AG10803 (cell line): ENCODE measurements around the gene COL16A1.

Experiments
- DNase-seq: peaks from one replicate; pipeline ENCODE4 v3.0.0; 2010; ENCODE audit warnings: low read depth
- H3K4me3 ChIP-seq: 2 replicates; pipeline ENCODE4 v1.5.1; 2011; ENCODE audit warnings: mild to moderate bottlenecking, low read length, control low read depth
- TF ChIP-seq, protein P1 (sequence below): conservative IDR thresholded peaks from 2 replicates; pipeline ENCODE4 v1.5.1; 2011; ENCODE audit warnings: mild to moderate bottlenecking, low read length, control low read depth, inconsistent platforms

Gene COL16A1

DNA sequence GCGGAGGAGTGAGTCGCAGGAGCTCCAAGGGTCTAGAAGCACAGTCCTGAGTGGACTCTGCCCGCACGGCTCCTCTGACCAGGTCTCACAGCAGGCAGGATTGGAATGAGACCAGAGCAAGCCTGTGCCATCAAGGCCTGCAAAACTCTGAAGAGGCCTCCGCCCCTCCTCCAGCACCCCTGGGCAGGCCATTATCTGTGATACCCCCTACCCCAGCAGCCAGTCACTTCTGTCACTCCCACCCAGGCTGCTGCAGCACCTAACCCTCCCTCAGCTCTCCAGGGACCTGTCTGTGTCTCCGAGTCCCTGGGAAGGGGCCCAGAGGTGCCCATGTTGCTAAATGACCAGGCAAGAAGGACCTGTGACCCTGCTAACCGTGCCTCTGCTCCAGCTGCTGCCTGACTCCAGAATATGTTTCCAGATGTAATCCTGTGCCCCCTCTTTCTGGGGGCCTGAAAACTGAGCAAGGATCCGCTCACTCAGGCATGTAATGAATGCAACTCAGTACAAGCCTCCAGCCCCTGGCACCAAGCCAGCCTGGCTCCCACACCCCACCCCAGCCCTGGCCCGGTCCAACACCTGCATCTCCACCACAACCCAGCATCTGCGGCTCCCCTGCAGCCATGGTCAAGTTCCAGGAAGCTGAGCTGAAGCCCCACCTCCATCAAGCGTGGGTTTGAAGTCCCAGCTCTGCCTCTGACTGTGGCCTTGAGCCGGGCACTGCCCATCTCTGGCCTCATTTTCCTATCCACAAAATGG is 22.1 kb upstream of the COL16A1 start:
- no peak for DNase-seq
- TF ChIP-seq, protein P1, sequence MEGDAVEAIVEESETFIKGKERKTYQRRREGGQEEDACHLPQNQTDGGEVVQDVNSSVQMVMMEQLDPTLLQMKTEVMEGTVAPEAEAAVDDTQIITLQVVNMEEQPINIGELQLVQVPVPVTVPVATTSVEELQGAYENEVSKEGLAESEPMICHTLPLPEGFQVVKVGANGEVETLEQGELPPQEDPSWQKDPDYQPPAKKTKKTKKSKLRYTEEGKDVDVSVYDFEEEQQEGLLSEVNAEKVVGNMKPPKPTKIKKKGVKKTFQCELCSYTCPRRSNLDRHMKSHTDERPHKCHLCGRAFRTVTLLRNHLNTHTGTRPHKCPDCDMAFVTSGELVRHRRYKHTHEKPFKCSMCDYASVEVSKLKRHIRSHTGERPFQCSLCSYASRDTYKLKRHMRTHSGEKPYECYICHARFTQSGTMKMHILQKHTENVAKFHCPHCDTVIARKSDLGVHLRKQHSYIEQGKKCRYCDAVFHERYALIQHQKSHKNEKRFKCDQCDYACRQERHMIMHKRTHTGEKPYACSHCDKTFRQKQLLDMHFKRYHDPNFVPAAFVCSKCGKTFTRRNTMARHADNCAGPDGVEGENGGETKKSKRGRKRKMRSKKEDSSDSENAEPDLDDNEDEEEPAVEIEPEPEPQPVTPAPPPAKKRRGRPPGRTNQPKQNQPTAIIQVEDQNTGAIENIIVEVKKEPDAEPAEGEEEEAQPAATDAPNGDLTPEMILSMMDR, result no peak
- H3K4me3 ChIP-seq, result no peak overlapping the region

DNA sequence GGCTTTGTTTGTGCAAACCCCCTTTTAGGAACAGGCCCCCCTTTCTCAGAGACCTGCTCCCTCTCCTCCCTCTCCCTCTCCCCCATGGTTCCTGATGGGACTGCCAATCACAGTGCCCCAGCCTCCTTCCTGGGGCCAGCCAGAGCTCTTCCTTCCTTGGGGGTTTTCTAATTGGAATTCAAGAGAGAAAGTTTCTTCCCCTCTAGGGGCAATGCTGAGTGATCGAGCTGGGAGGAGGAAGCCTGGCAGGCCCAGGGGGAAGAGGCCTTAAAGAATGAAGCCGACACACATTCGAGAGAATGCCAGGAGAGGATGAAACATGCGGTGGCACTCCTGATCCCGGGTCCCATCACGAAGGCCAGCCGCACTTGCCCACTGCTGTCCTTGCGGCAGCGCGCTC is 21.3 kb upstream of the COL16A1 start:
- DNase-seq, result no peak
- H3K4me3 ChIP-seq, result no peak overlapping the region
- TF ChIP-seq, protein P1, result no peak

DNA sequence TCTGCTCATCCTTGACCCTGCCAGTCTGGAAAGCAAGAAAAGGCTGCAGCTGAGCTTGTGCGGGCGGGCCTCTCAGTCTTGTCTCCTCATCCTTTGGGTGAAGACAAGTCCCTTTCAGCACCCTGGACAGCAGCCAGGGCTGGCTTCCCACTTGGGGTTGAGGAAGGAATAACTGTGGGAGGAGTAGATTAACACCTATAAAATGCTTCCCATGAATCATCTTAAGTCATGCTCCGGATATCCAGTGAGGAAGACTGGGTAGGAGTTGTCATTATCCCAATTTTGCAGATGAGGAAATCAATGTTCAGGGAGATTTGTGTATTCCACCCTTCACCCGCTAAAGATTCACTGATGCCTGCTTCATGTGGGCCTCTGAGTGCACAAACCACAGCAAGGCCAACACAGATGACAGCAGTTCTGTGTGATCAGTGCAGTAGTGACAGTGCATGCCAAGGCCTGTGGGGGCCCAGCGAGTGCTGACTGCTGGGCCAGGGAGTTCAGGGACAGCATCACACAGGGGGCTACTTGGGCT is 20.1 kb upstream of the COL16A1 start:
- H3K4me3 ChIP-seq, result no peak overlapping the region
- peak; percentile 65 for DNase-seq
- TF ChIP-seq, protein P1, result no peak

DNA sequence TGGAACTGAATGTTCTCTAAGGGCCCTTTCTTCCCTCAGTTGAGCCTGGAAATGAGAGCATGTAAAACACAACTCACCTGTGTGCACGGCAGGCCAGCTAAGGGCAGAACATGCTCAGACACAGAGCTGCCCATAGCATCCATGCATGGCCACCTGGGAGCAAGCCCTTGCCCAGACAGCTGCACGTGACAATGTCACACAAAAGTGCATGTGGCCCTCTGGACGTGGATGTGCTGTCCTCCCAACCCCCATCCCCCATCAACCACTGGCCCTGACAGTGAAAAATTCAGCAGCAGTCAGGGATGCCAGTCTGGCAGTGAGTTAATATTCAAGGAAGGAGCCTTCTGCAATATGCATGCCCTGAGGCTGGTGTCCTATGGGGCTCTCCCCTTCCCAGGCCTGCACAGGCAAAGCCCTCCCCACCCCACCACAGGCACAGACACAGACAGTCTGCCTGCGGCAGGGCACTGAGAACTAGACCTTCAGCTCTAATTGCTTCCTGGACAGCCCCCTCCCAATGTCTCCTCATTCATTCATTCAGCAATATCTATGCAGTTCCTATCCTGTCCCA is 14.6 kb upstream of the COL16A1 start:
- H3K4me3 ChIP-seq, result no peak overlapping the region
- TF ChIP-seq, protein P1, result no peak
- no peak for DNase-seq

DNA sequence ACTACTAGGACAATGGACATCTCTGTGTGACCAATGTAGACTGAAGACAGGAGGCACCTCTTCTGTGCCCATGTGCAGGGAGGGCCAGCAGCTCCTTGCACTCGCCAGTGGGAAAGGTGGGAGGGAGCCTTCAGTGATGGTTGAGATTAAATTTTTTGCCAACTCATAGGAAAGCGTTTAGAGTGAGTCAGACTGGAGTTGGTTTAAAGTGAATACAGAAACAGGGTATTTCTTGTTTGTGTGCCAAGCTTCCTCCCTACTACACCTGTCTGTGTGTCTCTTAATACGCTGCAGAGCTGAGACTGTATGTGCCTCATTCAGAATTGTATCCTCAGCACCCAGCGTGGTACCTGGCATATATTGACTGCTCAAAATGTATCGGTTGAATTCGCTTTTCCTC is 13.5 kb upstream of the COL16A1 start:
- H3K4me3 ChIP-seq, result no peak overlapping the region
- DNase-seq, result no peak
- TF ChIP-seq, protein P1, result no peak

DNA sequence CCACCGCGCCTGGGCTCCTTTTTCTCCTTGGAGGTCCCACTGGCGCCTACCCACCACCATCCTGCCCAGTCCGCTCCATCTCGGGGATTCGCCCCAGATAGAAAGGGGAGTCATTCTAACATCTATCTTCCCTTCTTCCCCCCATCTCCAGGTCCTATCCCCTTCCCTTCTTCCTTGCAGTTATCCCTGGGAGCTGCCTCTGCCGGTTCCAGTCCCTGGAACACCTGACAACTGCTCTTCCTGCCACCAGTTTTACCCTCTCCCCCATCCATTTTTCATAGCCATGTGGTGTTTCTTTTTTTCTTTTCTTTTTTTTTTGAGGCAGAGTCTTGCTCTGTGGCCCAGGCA is 12.0 kb upstream of the COL16A1 start:
- TF ChIP-seq, protein P1, result no peak
- peak overlapping the region; percentile 39 for H3K4me3 ChIP-seq
- no peak for DNase-seq

DNA sequence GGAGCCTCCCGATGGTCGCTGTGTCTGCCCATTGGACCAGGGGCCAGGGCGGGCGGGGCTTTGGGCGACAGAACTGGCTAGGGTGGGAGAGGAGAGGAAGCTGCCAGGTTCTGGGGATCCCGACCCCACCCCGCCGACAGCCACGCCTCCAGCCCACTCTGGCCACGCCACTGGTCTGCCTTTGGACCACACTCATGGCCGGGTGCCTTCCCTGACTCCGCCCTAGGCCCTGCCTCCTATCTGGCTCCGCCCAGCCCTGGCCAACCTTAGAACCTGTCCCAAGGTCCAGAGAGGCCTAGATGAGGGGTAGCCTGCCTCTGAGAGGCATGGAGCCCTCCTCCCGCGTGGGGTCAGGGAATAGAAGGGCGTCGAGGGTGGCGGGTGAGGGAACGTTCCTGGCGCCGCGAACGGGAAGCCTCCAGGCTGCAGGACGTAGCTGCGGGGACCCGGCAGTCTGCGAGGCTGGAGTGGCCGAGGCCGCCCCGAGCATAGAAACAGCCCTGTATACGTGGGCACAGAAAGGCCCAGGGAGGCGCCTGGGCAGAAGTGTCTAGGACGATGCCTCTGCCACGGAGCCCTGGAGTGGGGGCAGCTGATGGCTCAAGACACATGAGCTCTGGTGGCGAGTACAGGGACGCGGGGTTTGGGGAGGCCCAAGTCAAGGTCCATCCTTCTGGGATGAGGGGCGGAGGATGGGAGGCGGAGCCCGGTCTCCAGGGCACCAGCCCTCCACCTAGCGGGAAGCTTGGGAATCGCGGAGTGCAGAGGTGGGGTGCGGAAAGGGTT is 11.5 kb upstream of the COL16A1 start:
- peak; percentile 90 for DNase-seq
- peak overlapping the region; percentile 54 for H3K4me3 ChIP-seq
- TF ChIP-seq, protein P1, result peak; percentile 84
